K562 (cell line): Measurements from ENCODE around the gene SLIRP.

Source experiments
- CTCF ChIP-seq, 3 experiments: IDR thresholded peaks in 2 of 3; conservative IDR thresholded peaks in 1 of 3; 2 replicates each; pipeline ENCODE4 v1.5.1; 2011 to 2012; ENCODE audit warnings: low read length in 3 of 3, mild to moderate bottlenecking in 3 of 3, control low read depth in 2 of 3, improper control_type of control experiment in 1 of 3, inconsistent platforms in 1 of 3, low read depth in 1 of 3, mixed read lengths in 1 of 3, moderate library complexity in 1 of 3; ENCODE audit not compliant: insufficient read depth in 2 of 3
- KLF10 ChIP-seq: fragments of 250-450 bp; sonication (Bioruptor Pico); IDR thresholded peaks from 2 replicates; pipeline ENCODE4 v1.6.1; 2021; ENCODE audit warnings: matching md5 sums
- MCM2 ChIP-seq: fragments of 450-650 bp; IDR thresholded peaks from 2 replicates; pipeline ENCODE4 v1.6.1; 2017; ENCODE audit warnings: low read depth, mild to moderate bottlenecking
- RAD21 ChIP-seq, 2 experiments: fragments of 250-450 bp in 1 of 2; fragments of 450-650 bp in 1 of 2; sonication (Bioruptor Pico) in 1 of 2; formaldehyde crosslinking in 1 of 2; IDR thresholded peaks in 1 of 2; conservative IDR thresholded peaks in 1 of 2; 2 replicates each; pipeline versions ENCODE4 v1.4.0 to v1.8.0; 2020 to 2022; ENCODE audit warnings: mild to moderate bottlenecking in 2 of 2, moderate library complexity in 1 of 2
- RBBP5 ChIP-seq: fragments of 200-600 bp; sonication (generic); IDR thresholded peaks from 2 replicates; pipeline ENCODE4 v1.6.1; 2012; ENCODE audit warnings: borderline replicate concordance, mild to moderate bottlenecking, low read length, control low read depth, inconsistent platforms; ENCODE audit not compliant: insufficient read depth, poor library complexity, severe bottlenecking
- REST ChIP-seq, 2 experiments: fragments of 450-650 bp; formaldehyde crosslinking in 1 of 2; IDR thresholded peaks; 2 replicates each; pipeline versions ENCODE4 v1.4.0 to v1.6.1; 2014 to 2020; ENCODE audit warnings: mild to moderate bottlenecking in 2 of 2, borderline replicate concordance in 1 of 2, low read depth in 1 of 2
- SMARCC2 ChIP-seq: fragments of 450-650 bp; IDR thresholded peaks from 2 replicates; pipeline ENCODE4 v1.6.1; 2017; ENCODE audit warnings: antibody characterized with exemption, moderate library complexity, mild to moderate bottlenecking, low read depth
- ZNF224 ChIP-seq: sonication (generic); formaldehyde crosslinking; IDR thresholded peaks from 2 replicates; pipeline ENCODE4 v1.8.0; 2022; ENCODE audit warnings: mild to moderate bottlenecking, missing genetic modification reagents

DNA sequence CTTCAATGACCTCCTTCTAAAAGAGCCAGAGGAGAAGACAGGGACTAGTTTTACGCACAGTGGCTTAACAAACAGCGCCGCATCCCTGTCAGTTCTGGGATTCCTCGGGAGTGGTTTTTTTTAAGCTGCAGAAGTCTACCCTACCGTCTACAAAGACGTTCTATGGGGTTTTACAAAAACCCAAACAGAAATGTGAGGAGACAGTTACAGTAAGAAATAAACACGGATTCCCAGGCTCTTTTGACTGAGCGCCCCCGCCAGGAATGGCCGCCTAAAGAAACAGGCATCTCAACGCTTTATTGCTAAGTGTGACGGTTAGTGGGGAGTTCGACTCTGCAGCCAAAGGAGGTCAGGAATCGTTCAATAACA lies 564 bp upstream of the SLIRP start:
- TF ChIP-seq ZNF224 (CRISPR knock-in tag) (no peak), KLF10 (CRISPR knock-in tag) (no peak), REST (IDR thresholded peaks at IDR 0.05; ENCODE audit: borderline replicate concordance) (peak; percentile 7; the same call in 1 of the 2 replicates), REST (CRISPR knock-in tag; IDR thresholded peaks at IDR 0.05; ENCODE audit: low read depth) (no peak), CTCF (IDR thresholded peaks at IDR 0.05 in 2 of 3, conservative IDR thresholded peaks at IDR 0.05 in 1 of 3; ENCODE audit: insufficient read depth in 2 of 3, low read depth in 1 of 3, low read length in 3 of 3) (peak; percentile 47 to 57 (median 51); a peak in 5 of 6 replicates), RBBP5 (no peak), MCM2 (no peak), RAD21 (CRISPR knock-in tag; conservative IDR thresholded peaks at IDR 0.05 in 1 of 2, IDR thresholded peaks at IDR 0.05 in 1 of 2) (peak; percentile 34 to 39; a peak in 3 of 4 replicates), SMARCC2 (no peak)
